ENCODE results near the gene SEMA3A. TPM values are rescaled to one million over a fixed set of nuclear protein-coding genes. Genes with fewer than 3 reads are reported as not detected.
"Not testable (repeated sequence)": the region's sequence is repeated elsewhere in the genome, so short reads cannot be mapped to it uniquely, and the experiment has no call there.

SEMA3A gene
- total and polyA plus RNA-seq, 4 donors = 11.7 to 32.0 (median 24.1) TPM

GRCh38 chr7:84069999-84070500 is 124.5 kb downstream of the SEMA3A start:
- Histone ChIP-seq H3K9me3 (ENCODE audit: control insufficient read depth, insufficient read depth, low read length) (no peaks in the 10 kb centered on the region), H3K36me3 (ENCODE audit: control insufficient read depth, insufficient read depth, low read length) (no peaks in the 10 kb centered on the region), H3K4me3 (ENCODE audit: low read depth, low read length) (no peak overlapping the region), H3K27ac (ENCODE audit: low read depth, low read length) (no peak overlapping the region), H3K4me1 (ENCODE audit: control insufficient read depth, insufficient read depth, low read length) (no peaks in the 10 kb centered on the region), H3K27me3 (ENCODE audit: control insufficient read depth, insufficient read depth, low read length) (no peaks in the 10 kb centered on the region)
- no peak for DNase-seq (ENCODE audit: low read depth in 4 of 6, low spot score in 6 of 6)
- WGBS (ENCODE audit: insufficient coverage) = no CpG with 5 or more reads among the region's 2 CpGs

DNA sequence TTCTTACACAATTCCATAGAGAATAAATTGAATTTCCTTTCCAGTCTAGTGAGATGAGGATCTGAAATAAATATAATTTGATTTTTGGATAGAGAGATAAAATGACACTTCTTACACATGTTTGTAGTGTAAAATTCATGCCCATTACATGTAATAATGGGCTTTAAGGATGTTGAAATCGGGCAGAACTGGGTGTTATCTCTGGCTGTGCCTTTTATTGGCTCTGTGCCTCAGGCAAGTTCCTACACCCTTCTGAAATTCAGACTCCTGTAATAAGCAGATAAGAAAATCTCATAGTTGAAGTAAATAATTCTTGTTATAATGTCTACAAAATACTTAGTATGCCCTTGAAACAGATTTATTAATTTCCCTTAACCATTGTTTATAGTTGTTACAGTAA is 125.6 kb downstream of the SEMA3A start:
- no peak for DNase-seq (ENCODE audit: low read depth in 4 of 6, low spot score in 6 of 6)
- H3K27me3 ChIP-seq (ENCODE audit: control insufficient read depth, insufficient read depth, low read length) = no peaks in the 10 kb centered on the region
- H3K4me1 ChIP-seq (ENCODE audit: control insufficient read depth, insufficient read depth, low read length) = no peaks in the 10 kb centered on the region
- no peak overlapping the region for H3K4me3 ChIP-seq (ENCODE audit: low read depth, low read length)
- H3K36me3 ChIP-seq (ENCODE audit: control insufficient read depth, insufficient read depth, low read length) = no peaks in the 10 kb centered on the region
- H3K27ac ChIP-seq (ENCODE audit: low read depth, low read length) = no peak overlapping the region
- no peaks in the 10 kb centered on the region for H3K9me3 ChIP-seq (ENCODE audit: control insufficient read depth, insufficient read depth, low read length)
- WGBS (ENCODE audit: insufficient coverage) = no CpG with 5 or more reads among the region's 1 CpG

GRCh38 chr7:84062489-84062901 is 132.1 kb downstream of the SEMA3A start:
- not testable (repeated sequence) for H3K4me3 ChIP-seq (ENCODE audit: low read depth, low read length); H3K4me1 ChIP-seq (ENCODE audit: control insufficient read depth, insufficient read depth, low read length); H3K36me3 ChIP-seq (ENCODE audit: control insufficient read depth, insufficient read depth, low read length); DNase-seq (ENCODE audit: low read depth in 4 of 6, low spot score in 6 of 6); H3K27ac ChIP-seq (ENCODE audit: low read depth, low read length); H3K9me3 ChIP-seq (ENCODE audit: control insufficient read depth, insufficient read depth, low read length); H3K27me3 ChIP-seq (ENCODE audit: control insufficient read depth, insufficient read depth, low read length)
- WGBS (ENCODE audit: insufficient coverage) = over 99% methylated on average over 25 of the region's 28 CpGs

DNA sequence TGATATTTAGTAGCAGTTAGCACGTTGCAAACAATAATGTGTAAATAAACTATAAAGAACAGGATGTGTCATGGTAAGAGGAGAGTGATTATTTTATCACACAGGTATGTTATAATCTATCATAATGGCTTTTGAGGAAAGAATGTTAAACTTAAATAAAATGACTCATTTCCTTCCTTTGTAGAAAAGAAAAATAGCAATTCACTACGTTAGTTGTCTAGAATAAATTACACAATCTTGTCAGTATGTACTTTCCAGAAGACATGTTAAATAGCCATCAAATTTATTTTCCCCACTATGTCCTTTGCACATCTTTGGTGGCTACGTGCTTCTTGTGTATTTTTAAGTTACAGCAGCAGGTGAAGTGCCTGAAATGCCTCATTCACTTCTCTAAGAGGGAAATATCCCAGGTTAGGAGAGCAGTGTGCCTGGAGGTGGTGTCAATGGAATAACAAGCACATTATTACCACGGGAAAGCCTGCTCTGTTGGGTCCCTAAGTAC is 133.8 kb downstream of the SEMA3A start:
- no peak for DNase-seq (ENCODE audit: low read depth in 4 of 6, low spot score in 6 of 6)
- Histone ChIP-seq H3K27ac (ENCODE audit: low read depth, low read length) (no peak overlapping the region), H3K4me3 (ENCODE audit: low read depth, low read length) (no peak overlapping the region), H3K36me3 (ENCODE audit: control insufficient read depth, insufficient read depth, low read length) (no peaks in the 10 kb centered on the region), H3K27me3 (ENCODE audit: control insufficient read depth, insufficient read depth, low read length) (no peaks in the 10 kb centered on the region), H3K9me3 (ENCODE audit: control insufficient read depth, insufficient read depth, low read length) (no peaks in the 10 kb centered on the region), H3K4me1 (ENCODE audit: control insufficient read depth, insufficient read depth, low read length) (no peaks in the 10 kb centered on the region)
- WGBS (ENCODE audit: insufficient coverage) = no CpG with 5 or more reads among the region's 4 CpGs

- no peak overlapping the region for H3K27ac ChIP-seq (ENCODE audit: low read depth, low read length)
- H3K36me3 ChIP-seq (ENCODE audit: control insufficient read depth, insufficient read depth, low read length) = no peaks in the 10 kb centered on the region
- no peaks in the 10 kb centered on the region for H3K9me3 ChIP-seq (ENCODE audit: control insufficient read depth, insufficient read depth, low read length)
- no peaks in the 10 kb centered on the region for H3K27me3 ChIP-seq (ENCODE audit: control insufficient read depth, insufficient read depth, low read length)
- no CpG with 5 or more reads among the region's 1 CpG for WGBS (ENCODE audit: insufficient coverage)
- H3K4me1 ChIP-seq (ENCODE audit: control insufficient read depth, insufficient read depth, low read length) = no peaks in the 10 kb centered on the region
- no peak for DNase-seq (ENCODE audit: low read depth in 4 of 6, low spot score in 6 of 6)
- H3K4me3 ChIP-seq (ENCODE audit: low read depth, low read length) = no peak overlapping the region
These were observed 134.6 kb downstream of the SEMA3A start for GRCh38 chr7:84060000-84060399.

DNA sequence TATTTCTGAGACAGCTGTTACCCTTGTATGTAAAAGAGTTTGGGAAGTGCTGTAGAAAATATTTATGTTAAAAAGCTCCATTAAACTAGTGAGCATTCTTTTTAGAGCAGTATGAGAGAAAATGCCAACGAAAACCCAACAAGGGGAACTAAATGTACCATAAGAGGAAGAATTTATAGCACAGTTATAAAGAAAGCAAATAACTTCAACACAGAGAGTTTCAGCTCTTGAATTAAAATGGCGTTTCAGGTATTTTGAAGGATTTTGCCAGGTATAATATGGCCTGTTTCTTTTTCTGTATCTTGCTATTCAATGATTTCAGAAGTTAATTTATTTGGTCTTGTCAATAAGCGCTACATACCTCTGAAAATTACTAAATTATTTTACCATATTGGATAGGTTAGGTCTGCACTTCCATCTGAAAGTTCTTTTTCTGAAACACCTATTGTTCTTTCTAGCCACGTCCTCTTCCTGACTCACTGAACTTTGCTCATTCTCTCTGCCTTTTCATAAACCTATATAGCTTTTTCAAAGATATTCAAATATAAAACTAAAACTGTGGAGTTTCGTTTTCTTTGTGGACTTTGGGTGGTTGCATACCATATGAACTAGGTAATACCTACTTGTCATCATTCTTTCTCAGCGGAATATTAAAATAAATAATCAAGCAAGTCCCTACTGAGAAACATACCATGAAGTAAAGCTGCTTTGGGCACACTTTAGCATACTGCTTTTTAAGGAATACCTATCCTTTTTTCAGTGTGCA is 136.1 kb downstream of the SEMA3A start:
- Histone ChIP-seq H3K36me3 (ENCODE audit: control insufficient read depth, insufficient read depth, low read length) (no peaks in the 10 kb centered on the region), H3K27ac (ENCODE audit: low read depth, low read length) (no peak overlapping the region), H3K27me3 (ENCODE audit: control insufficient read depth, insufficient read depth, low read length) (no peaks in the 10 kb centered on the region), H3K4me3 (ENCODE audit: low read depth, low read length) (no peak overlapping the region), H3K9me3 (ENCODE audit: control insufficient read depth, insufficient read depth, low read length) (no peaks in the 10 kb centered on the region), H3K4me1 (ENCODE audit: control insufficient read depth, insufficient read depth, low read length) (no peaks in the 10 kb centered on the region)
- no CpG with 5 or more reads among the region's 6 CpGs for WGBS (ENCODE audit: insufficient coverage)
- DNase-seq (ENCODE audit: low read depth in 4 of 6, low spot score in 6 of 6) = no peak

DNA sequence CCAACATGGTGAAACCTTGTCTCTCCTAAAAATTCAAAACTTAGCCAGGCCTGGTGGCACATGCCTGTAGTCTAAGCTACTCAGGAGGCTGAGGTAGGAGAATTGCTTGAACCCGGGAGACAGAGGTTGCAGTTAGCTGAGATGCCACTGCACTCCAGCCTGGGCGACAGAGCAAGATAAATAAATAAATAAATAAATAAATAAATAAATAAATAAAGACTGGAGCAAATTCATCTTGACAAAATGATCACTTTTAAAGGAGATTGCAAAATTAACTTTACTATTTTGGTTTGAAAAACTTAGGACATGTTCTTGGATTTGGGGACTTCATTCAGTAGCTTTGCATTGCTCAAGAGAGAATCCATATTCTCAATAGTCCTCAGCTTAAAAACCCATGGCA is 137.0 kb downstream of the SEMA3A start:
- H3K9me3 ChIP-seq (ENCODE audit: control insufficient read depth, insufficient read depth, low read length) = no peaks in the 10 kb centered on the region
- H3K36me3 ChIP-seq (ENCODE audit: control insufficient read depth, insufficient read depth, low read length) = no peaks in the 10 kb centered on the region
- DNase-seq (ENCODE audit: low read depth in 4 of 6, low spot score in 6 of 6) = no peak
- no CpG with 5 or more reads among the region's 2 CpGs for WGBS (ENCODE audit: insufficient coverage)
- H3K4me1 ChIP-seq (ENCODE audit: control insufficient read depth, insufficient read depth, low read length) = no peaks in the 10 kb centered on the region
- no peak overlapping the region for H3K27ac ChIP-seq (ENCODE audit: low read depth, low read length)
- H3K4me3 ChIP-seq (ENCODE audit: low read depth, low read length) = no peak overlapping the region
- H3K27me3 ChIP-seq (ENCODE audit: control insufficient read depth, insufficient read depth, low read length) = no peaks in the 10 kb centered on the region

GRCh38 chr7:84055904-84056605 is 138.5 kb downstream of the SEMA3A start:
- Histone ChIP-seq H3K4me1 (ENCODE audit: control insufficient read depth, insufficient read depth, low read length) (no peaks in the 10 kb centered on the region), H3K9me3 (ENCODE audit: control insufficient read depth, insufficient read depth, low read length) (no peaks in the 10 kb centered on the region), H3K27me3 (ENCODE audit: control insufficient read depth, insufficient read depth, low read length) (no peaks in the 10 kb centered on the region), H3K4me3 (ENCODE audit: low read depth, low read length) (no peak overlapping the region), H3K36me3 (ENCODE audit: control insufficient read depth, insufficient read depth, low read length) (no peaks in the 10 kb centered on the region), H3K27ac (ENCODE audit: low read depth, low read length) (no peak overlapping the region)
- no CpG with 5 or more reads among the region's 2 CpGs for WGBS (ENCODE audit: insufficient coverage)
- DNase-seq (ENCODE audit: low read depth in 4 of 6, low spot score in 6 of 6) = no peak

GRCh38 chr7:84055199-84055598 is 139.4 kb downstream of the SEMA3A start:
- 85% methylated on average over 15 of the region's 23 CpGs for WGBS (ENCODE audit: insufficient coverage)
- H3K4me1 ChIP-seq (ENCODE audit: control insufficient read depth, insufficient read depth, low read length); H3K27me3 ChIP-seq (ENCODE audit: control insufficient read depth, insufficient read depth, low read length); H3K9me3 ChIP-seq (ENCODE audit: control insufficient read depth, insufficient read depth, low read length); H3K27ac ChIP-seq (ENCODE audit: low read depth, low read length); H3K4me3 ChIP-seq (ENCODE audit: low read depth, low read length); H3K36me3 ChIP-seq (ENCODE audit: control insufficient read depth, insufficient read depth, low read length); DNase-seq (ENCODE audit: low read depth in 4 of 6, low spot score in 6 of 6): not testable (repeated sequence)

Data from spinal cord (tissue), 10 donors.